A549 treated with CpdA at 1 μM for 4 hours (cell line): ENCODE results near the gene ZNF432. TPM values are rescaled to one million over a fixed set of nuclear protein-coding genes. Genes with fewer than 3 reads are reported as not detected.

ENCODE experiments used
- total RNA-seq: library from RNA; stranded (reverse); fragments of 200-300 nt; extraction: Qiagen RNA extraction; gene quantifications from 5 replicates; pipeline ENCODE4 v1.2.3, GENCODE V29; 2022; ENCODE audit warnings: low read depth

The ZNF432 gene
- total RNA-seq = 1.5 to 1.8 TPM (median 1.7 TPM) in 5 replicates

GRCh38 chr19:52048555-52049501 is at the start of gene ZNF432:
TSS of gene ZNF432 (minus strand) at chr19:52048838. CDS start at chr19:52046868, 1,970 bp downstream.

GRCh38 chr19:52095172-52096014 is 46.8 kb upstream of the ZNF432 start, which contains the start of gene ZNF841:
TSS of gene ZNF841 (minus strand) at chr19:52095765. CDS start at chr19:52084801, 10,964 bp downstream.

GRCh38 chr19:52028027-52028779 is 20.4 kb downstream of the ZNF432 start, which contains the start of gene ZNF614:
TSS of gene ZNF614 (minus strand) at chr19:52028379. CDS start at chr19:52025745, 2,634 bp downstream.

GRCh38 chr19:52007806-52008557 is 40.7 kb downstream of the ZNF432 start, which contains the start of gene ZNF615:
TSS of gene ZNF615 (minus strand) at chr19:52008211. CDS start at chr19:52003711, 4,500 bp downstream.

GRCh38 chr19:51986309-51987291 is 62.0 kb downstream of the ZNF432 start, which contains the start of gene ZNF350:
TSS of gene ZNF350 (minus strand) at chr19:51986840. CDS start at chr19:51974360, 12,480 bp downstream.

Other genes with a start within 250 kb of the ZNF432 start
- gene ZNF577, start 160.9 kb downstream of the ZNF432 start, total RNA-seq = 0.06 to 0.15 TPM (median 0.09 TPM) in 4 of 5 replicates, not detected in the other
- 0.13 to 0.45 TPM (median 0.20 TPM) in 5 replicates for gene ZNF649, start 143.8 kb downstream of the ZNF432 start, total RNA-seq
- gene ZNF613, start 121.4 kb downstream of the ZNF432 start, total RNA-seq = 0.89 to 1.4 TPM (median 1.0 TPM) in 5 replicates
- gene ZNF350, start 62.0 kb downstream of the ZNF432 start, total RNA-seq = 3.4 to 5.2 TPM (median 4.7 TPM) in 5 replicates
- gene ZNF615, start 40.6 kb downstream of the ZNF432 start, total RNA-seq = 3.1 to 4.6 TPM (median 4.1 TPM) in 5 replicates
- 3.0 to 4.3 TPM (median 3.4 TPM) in 5 replicates for gene ZNF614, start 20.5 kb downstream of the ZNF432 start, total RNA-seq
- gene ZNF841, start 46.9 kb upstream of the ZNF432 start, total RNA-seq = 2.0 to 2.5 TPM (median 2.4 TPM) in 5 replicates
- gene ZNF616, start 91.1 kb upstream of the ZNF432 start, total RNA-seq = 0.48 to 1.0 TPM (median 0.86 TPM) in 5 replicates
- 0.73 to 1.0 TPM (median 0.92 TPM) in 5 replicates for gene ZNF836, start 122.8 kb upstream of the ZNF432 start, total RNA-seq
- gene PPP2R1A, start 141.2 kb upstream of the ZNF432 start, total RNA-seq = 169 to 313 TPM (median 298 TPM) in 5 replicates
- gene ZNF766, start 220.7 kb upstream of the ZNF432 start, total RNA-seq = 6.5 to 11.9 TPM (median 8.5 TPM) in 5 replicates
- 7.5 to 20.9 TPM (median 18.0 TPM) in 5 replicates for gene ZNF480, start 248.3 kb upstream of the ZNF432 start, total RNA-seq